HEK293 (cell line): ENCODE data around the gene CCL27.

Experiments used
- BCL11A ChIP-seq: fragments of 450-650 bp; formaldehyde crosslinking; IDR thresholded peaks from 2 replicates; pipeline ENCODE4 v1.5.1; 2016; ENCODE audit warnings: low read depth, missing biosample characterization, missing genetic modification characterization
- GLI4 ChIP-seq: fragments of 450-650 bp; formaldehyde crosslinking; IDR thresholded peaks from 2 replicates; pipeline ENCODE4 v1.5.1; 2016; ENCODE audit warnings: missing biosample characterization, missing genetic modification characterization
- SP7 ChIP-seq: fragments of 450-650 bp; formaldehyde crosslinking; IDR thresholded peaks from 2 replicates; pipeline ENCODE4 v1.5.1; 2016; ENCODE audit warnings: missing biosample characterization, missing genetic modification characterization
- ZBTB8A ChIP-seq: fragments of 450-650 bp; formaldehyde crosslinking; IDR thresholded peaks from 2 replicates; pipeline ENCODE4 v1.5.1; 2016; ENCODE audit warnings: missing biosample characterization, missing genetic modification characterization
- ZNF266 ChIP-seq: fragments of 450-650 bp; formaldehyde crosslinking; IDR thresholded peaks from 2 replicates; pipeline ENCODE4 v1.5.1; 2016; ENCODE audit warnings: missing biosample characterization, missing genetic modification characterization, low read depth
- ZNF510 ChIP-seq: fragments of 450-650 bp; formaldehyde crosslinking; IDR thresholded peaks from 2 replicates; pipeline ENCODE4 v1.5.1; 2018; ENCODE audit warnings: mild to moderate bottlenecking, missing genetic modification characterization, missing biosample characterization; ENCODE audit not compliant: insufficient replicate concordance
- ZNF660 ChIP-seq: fragments of 450-650 bp; IDR thresholded peaks from 2 replicates; pipeline ENCODE4 v1.5.1; 2018; ENCODE audit warnings: missing biosample characterization, mild to moderate bottlenecking, missing genetic modification characterization
- ZNF792 ChIP-seq: fragments of 450-650 bp; formaldehyde crosslinking; IDR thresholded peaks from 2 replicates; pipeline ENCODE4 v1.5.1; 2016; ENCODE audit warnings: missing biosample characterization, missing genetic modification characterization
- TF ChIP-seq, protein P1 (sequence below): fragments of 450-650 bp; formaldehyde crosslinking; IDR thresholded peaks from 2 replicates; pipeline ENCODE4 v1.5.1; 2016; ENCODE audit warnings: missing biosample characterization, missing genetic modification characterization
- TF ChIP-seq, protein P2 (sequence below): fragments of 450-650 bp; formaldehyde crosslinking; IDR thresholded peaks from 2 replicates; pipeline ENCODE4; 2016; ENCODE audit warnings: missing biosample characterization, missing genetic modification characterization
- TF ChIP-seq, protein P3 (sequence below): fragments of 450-650 bp; formaldehyde crosslinking; IDR thresholded peaks from 2 replicates; pipeline ENCODE4 v1.5.1; 2016; ENCODE audit warnings: missing biosample characterization, missing genetic modification characterization

DNA sequence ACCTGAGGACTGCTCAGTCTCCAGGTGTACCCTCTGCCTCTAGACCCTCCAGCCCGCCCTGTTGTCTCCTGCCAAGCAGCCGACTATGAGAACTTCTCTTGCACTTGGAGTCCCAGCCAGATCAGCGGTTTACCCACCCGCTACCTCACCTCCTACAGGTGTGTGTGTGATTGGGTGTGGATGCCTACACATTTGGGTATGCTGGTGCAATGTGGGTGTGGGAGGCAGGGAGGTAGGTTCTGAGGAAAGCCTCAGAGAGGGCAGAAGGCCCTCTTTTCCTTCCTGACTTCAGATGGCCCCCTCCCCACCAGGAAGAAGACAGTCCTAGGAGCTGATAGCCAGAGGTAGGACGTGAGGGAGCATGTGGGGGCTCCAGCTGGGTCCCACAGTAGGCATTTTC is 5.5 kb downstream of the CCL27 start:
- TF ChIP-seq, protein P1, sequence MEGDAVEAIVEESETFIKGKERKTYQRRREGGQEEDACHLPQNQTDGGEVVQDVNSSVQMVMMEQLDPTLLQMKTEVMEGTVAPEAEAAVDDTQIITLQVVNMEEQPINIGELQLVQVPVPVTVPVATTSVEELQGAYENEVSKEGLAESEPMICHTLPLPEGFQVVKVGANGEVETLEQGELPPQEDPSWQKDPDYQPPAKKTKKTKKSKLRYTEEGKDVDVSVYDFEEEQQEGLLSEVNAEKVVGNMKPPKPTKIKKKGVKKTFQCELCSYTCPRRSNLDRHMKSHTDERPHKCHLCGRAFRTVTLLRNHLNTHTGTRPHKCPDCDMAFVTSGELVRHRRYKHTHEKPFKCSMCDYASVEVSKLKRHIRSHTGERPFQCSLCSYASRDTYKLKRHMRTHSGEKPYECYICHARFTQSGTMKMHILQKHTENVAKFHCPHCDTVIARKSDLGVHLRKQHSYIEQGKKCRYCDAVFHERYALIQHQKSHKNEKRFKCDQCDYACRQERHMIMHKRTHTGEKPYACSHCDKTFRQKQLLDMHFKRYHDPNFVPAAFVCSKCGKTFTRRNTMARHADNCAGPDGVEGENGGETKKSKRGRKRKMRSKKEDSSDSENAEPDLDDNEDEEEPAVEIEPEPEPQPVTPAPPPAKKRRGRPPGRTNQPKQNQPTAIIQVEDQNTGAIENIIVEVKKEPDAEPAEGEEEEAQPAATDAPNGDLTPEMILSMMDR (tag by site-specific recombination), result no peak
- no peak for TF ChIP-seq ZNF266 (tag by site-specific recombination)
- TF ChIP-seq ZBTB8A, result no peak
- no peak for TF ChIP-seq ZNF792 (tag by site-specific recombination)
- TF ChIP-seq ZNF660 (tag by site-specific recombination), result no peak
- TF ChIP-seq SP7, result no peak
- TF ChIP-seq GLI4 (tag by site-specific recombination), result no peak
- no peak for TF ChIP-seq ZNF510 (tag by site-specific recombination)
- TF ChIP-seq, protein P2, sequence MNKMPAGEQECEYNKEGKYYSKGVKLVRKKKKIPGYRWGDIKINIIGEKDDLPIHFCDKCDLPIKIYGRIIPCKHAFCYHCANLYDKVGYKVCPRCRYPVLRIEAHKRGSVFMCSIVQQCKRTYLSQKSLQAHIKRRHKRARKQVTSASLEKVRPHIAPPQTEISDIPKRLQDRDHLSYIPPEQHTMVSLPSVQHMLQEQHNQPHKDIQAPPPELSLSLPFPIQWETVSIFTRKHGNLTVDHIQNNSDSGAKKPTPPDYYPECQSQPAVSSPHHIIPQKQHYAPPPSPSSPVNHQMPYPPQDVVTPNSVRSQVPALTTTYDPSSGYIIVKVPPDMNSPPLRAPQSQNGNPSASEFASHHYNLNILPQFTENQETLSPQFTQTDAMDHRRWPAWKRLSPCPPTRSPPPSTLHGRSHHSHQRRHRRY, result no peak
- TF ChIP-seq, protein P3, sequence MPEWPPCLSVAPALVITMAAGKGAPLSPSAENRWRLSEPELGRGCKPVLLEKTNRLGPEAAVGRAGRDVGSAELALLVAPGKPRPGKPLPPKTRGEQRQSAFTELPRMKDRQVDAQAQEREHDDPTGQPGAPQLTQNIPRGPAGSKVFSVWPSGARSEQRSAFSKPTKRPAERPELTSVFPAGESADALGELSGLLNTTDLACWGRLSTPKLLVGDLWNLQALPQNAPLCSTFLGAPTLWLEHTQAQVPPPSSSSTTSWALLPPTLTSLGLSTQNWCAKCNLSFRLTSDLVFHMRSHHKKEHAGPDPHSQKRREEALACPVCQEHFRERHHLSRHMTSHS (tag by site-specific recombination), result no peak
- TF ChIP-seq BCL11A (tag by site-specific recombination), result no peak
